ENCODE results near the gene CAMK1D.

The CAMK1D gene

DNA sequence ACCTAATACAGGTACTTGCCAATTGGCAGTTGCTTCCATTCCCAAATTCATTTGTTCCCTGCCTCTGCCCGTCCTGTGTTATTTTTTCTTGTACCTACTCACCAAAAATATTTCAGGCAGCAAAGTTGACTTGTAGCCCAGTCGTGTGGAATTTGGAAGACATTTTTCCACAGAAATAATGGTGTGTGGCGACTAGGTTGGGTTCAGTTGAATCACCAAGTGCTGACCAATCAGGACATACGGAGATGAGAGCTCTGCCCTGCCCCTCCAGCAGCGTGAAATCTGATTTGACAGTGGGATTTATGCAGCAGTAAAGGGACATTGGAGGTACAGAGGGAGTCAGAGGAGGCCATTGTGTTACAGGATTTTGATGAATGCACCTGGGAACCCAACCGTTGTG is 435.3 kb downstream of the CAMK1D start:
- no peak overlapping the region for H3K4me3 ChIP-seq (ENCODE audit: low read depth, low read length)
- TF ChIP-seq, protein P1, sequence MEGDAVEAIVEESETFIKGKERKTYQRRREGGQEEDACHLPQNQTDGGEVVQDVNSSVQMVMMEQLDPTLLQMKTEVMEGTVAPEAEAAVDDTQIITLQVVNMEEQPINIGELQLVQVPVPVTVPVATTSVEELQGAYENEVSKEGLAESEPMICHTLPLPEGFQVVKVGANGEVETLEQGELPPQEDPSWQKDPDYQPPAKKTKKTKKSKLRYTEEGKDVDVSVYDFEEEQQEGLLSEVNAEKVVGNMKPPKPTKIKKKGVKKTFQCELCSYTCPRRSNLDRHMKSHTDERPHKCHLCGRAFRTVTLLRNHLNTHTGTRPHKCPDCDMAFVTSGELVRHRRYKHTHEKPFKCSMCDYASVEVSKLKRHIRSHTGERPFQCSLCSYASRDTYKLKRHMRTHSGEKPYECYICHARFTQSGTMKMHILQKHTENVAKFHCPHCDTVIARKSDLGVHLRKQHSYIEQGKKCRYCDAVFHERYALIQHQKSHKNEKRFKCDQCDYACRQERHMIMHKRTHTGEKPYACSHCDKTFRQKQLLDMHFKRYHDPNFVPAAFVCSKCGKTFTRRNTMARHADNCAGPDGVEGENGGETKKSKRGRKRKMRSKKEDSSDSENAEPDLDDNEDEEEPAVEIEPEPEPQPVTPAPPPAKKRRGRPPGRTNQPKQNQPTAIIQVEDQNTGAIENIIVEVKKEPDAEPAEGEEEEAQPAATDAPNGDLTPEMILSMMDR (IDR thresholded peaks at IDR 0.05; ENCODE audit: insufficient read depth, low read depth, low read length, missing control alignments), result no peak
- no peak for DNase-seq (ENCODE audit: low read depth)

DNA sequence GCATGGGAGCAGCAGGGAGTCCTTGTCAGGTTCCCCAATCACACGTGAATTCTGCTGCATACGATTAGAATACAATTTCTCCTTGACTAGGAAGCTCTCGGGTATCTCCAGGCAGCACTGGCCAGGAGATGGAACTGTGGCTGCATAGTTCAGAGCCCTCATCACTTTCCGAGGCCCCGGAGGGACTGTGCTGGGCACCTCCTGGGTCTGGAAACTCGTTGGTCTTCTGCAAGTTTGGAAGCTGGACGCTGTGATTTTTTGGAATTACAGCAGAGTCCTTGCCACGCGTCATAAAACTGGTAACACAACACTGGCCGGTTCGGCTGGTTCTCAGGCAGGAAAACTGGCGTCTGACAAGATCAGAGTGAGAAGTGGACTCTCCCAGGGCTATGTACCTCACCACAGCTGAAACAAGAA is 436.1 kb downstream of the CAMK1D start:
- TF ChIP-seq, protein P1 (IDR thresholded peaks at IDR 0.05; ENCODE audit: insufficient read depth, low read depth, low read length, missing control alignments), result no peak
- no peak overlapping the region for H3K4me3 ChIP-seq (ENCODE audit: low read depth, low read length)
- DNase-seq (ENCODE audit: low read depth), result no peak

DNA sequence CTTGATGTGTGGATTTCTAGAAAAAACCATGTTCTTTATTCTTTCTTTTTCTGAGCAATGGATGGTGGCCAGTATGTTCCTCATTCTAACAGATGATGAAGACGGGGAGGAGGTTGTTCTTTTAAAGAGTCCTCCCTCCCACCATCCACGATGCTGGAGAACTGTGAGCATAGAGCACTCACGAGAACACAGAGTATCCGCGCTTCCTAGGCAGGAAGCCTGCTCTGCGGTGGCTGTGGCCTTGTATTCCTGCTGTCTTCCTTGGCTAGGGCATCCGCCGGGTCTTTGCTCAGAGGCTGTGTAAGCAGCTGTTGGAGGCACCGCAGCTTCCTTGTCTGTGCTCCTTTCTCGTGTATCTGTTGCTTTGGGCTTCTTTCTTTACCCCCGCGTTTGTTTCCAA is 437.9 kb downstream of the CAMK1D start:
- DNase-seq (ENCODE audit: low read depth), result no peak
- TF ChIP-seq, protein P1 (IDR thresholded peaks at IDR 0.05; ENCODE audit: insufficient read depth, low read depth, low read length, missing control alignments), result no peak
- no peak overlapping the region for H3K4me3 ChIP-seq (ENCODE audit: low read depth, low read length)

DNA sequence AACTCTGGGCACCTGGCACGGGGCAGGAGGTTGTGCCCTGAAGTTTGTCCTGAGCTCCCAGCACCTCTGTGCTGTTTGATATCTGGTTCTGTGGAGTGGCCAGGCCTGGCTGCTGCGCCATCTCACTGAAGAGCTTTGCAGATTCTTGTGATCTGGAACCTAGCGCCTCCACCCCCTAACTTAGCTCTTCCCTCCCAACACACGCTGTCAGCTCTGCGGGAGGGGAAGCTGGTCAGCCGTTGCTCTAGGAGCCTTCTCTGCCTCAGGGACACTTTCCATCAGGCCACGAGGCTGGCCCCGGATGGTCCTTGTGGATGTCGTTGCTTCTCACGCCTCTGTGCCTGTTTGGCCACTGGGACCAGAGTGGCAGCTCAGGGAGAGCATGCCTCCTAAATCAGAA is 438.9 kb downstream of the CAMK1D start:
- DNase-seq (ENCODE audit: low read depth), result no peak
- no peak overlapping the region for H3K4me3 ChIP-seq (ENCODE audit: low read depth, low read length)
- TF ChIP-seq, protein P1 (IDR thresholded peaks at IDR 0.05; ENCODE audit: insufficient read depth, low read depth, low read length, missing control alignments), result no peak

DNA sequence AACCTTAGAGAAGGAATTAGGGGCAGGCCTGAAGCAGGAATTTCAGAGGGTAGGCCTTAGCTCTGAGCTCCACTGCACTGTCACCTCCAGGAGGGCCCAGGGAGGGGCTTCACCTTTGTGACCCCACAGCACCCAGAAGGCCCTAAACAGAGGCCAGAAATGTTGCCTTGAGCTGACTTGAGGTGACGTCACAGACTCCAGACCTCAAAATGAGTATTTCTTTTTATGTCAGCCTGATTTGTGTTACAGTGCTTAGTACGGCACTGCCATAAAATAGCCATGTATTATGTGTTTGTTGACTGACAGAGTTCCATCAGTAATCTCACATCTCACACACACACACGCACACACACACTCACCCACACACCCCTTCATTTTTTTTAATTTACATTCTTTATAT is 440.9 kb downstream of the CAMK1D start:
- TF ChIP-seq, protein P1 (IDR thresholded peaks at IDR 0.05; ENCODE audit: insufficient read depth, low read depth, low read length, missing control alignments), result no peak
- H3K4me3 ChIP-seq (ENCODE audit: low read depth, low read length), result no peak overlapping the region
- DNase-seq (ENCODE audit: low read depth), result no peak

DNA sequence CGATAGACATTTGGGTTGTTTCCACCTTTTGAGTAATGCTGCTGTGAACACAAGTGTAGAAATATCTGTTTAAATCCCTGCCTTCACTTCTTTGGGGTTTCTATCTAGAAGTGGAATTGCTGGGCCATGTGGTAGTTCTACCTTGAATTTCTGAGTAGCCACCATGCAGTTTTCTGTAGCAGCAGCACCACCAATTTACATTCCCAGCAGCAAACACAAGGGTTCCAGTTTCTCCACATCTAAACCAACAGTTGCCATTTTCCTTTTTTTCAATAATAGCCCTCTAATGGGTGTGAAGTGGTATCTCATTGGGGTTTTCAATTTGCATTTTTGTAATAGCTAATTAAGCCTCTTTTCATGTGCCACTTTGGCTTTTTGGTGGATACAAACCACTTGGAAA is 442.4 kb downstream of the CAMK1D start:
- DNase-seq (ENCODE audit: low read depth), result no peak
- H3K4me3 ChIP-seq (ENCODE audit: low read depth, low read length), result no peak overlapping the region
- TF ChIP-seq, protein P1 (IDR thresholded peaks at IDR 0.05; ENCODE audit: insufficient read depth, low read depth, low read length, missing control alignments), result no peak

DNA sequence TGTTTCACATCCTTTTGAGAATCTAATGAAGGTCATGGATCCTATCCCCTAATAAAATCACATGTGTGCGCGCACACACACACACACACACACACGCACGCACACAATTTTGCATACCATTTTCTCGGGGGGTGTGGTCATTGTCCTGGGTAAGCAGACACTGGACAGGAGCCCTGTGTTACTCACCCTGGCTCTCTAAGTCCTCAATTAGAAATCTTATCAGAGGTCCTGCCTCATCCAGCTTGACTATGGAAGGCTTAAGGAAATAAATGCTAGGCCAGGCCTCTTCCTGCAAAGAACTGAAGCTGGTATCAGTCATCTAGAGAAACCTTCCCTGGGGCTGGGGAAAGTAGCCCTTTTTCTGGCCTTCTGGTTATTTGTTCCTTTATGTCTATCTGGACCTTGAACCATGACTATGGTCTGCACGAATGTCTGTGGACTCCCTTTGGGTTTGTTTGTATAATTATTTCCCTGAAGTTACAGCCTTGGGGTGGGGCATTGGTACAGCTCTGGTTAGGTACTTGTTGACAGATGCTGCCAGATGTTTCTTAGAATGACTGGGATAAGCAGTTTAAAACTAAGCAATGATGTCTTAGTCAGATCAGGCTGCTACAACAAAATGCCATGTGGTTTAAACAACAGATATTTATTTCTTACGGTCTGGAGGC is 443.7 kb downstream of the CAMK1D start:
- DNase-seq (ENCODE audit: low read depth), result no peak
- TF ChIP-seq, protein P1 (IDR thresholded peaks at IDR 0.05; ENCODE audit: insufficient read depth, low read depth, low read length, missing control alignments), result no peak
- H3K4me3 ChIP-seq (ENCODE audit: low read depth, low read length), result no peak overlapping the region
